ENCODE results near the gene GASK1A.

GASK1A gene

DNA sequence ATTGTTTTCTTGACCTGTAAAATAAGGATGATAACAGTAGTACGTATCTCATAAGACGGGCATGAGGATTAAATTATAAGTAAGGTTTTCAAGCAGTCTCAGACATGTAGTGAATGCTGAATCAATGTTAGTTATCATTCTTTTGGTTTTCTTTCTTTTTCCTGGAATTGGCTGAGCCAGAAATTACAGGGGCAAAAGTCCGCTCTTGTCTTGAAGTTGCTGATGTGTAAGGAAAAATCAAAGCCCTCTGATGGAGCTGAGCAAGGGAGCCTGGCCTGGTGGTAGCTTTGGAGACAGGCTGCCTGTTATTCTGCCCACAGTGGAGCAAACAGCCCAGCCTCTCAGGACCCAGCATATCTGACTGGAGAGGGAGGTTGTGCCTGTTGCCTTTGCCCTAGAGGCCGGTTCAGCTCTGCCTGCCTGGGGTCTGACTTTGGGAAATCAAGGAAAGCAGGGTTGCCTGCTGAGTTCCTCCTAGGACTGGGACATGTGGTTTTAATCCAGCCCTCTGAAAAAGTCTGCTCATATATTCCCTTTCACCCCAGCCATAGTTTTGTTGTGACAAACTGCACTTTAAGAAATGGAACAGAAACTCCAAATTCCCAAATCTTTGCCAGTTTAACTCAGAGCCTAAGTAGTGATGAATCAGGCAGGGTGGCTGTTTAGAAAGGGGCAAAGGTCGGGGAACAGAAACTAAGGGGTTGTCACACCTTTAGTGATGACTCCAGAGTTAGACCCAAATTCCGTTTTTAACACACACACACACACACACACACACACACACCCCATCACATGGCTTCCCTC, 40.1 kb downstream of the GASK1A start:
- Histone ChIP-seq H2BK12ac (ENCODE audit: low read length in 2 of 2) (no peak overlapping the region), H2BK15ac (ENCODE audit: low read depth, poor library complexity, severe bottlenecking) (no peak overlapping the region), H3K23ac (ENCODE audit: low read length in 2 of 2) (no peak overlapping the region), H3K4me2 (ENCODE audit: low read length, poor library complexity, severe bottlenecking) (no peak overlapping the region), H3K18ac (ENCODE audit: low read depth in 1 of 2, low read length in 2 of 2) (no peak overlapping the region), H4K8ac (ENCODE audit: low read length) (no peak overlapping the region), H3K4me1 (ENCODE audit: control insufficient read depth, insufficient read depth, low read depth, low read length) (no peaks in the 10 kb centered on the region), H2AK5ac (ENCODE audit: low read length, severe bottlenecking) (no peak overlapping the region), H3K27ac (ENCODE audit: low read length, poor library complexity, severe bottlenecking) (no peak overlapping the region), H4K91ac (ENCODE audit: low read length) (no peak overlapping the region), H3K9me3 (ENCODE audit: control insufficient read depth, low read length) (no peaks in the 10 kb centered on the region), H3K79me1 (replicated peaks; ENCODE audit: low read length, poor library complexity, severe bottlenecking) (no peaks in the 10 kb centered on the region), H2BK120ac (ENCODE audit: low read depth, low read length) (no peak overlapping the region), H2BK5ac (ENCODE audit: low read depth, low read length, poor library complexity, severe bottlenecking) (no peak overlapping the region), H3K4me3 (ENCODE audit: insufficient read depth in 1 of 2, low read depth in 1 of 2, low read length in 2 of 2) (no peak overlapping the region), H3K36me3 (ENCODE audit: control insufficient read depth in 1 of 2, insufficient read depth in 2 of 2, low read depth in 1 of 2, low read length in 2 of 2) (no peaks in the 10 kb centered on the region), H3K27me3 (ENCODE audit: control insufficient read depth in 1 of 2, insufficient read depth in 1 of 2, low read length in 2 of 2) (peaks cover 0 to 5% of the 10 kb centered on the region in 2 experiments), H3K14ac (ENCODE audit: low read length in 2 of 2) (no peak overlapping the region), H3K4ac (ENCODE audit: low read depth in 1 of 2, low read length in 2 of 2) (no peak overlapping the region), H3K9ac (ENCODE audit: low read length) (peak overlapping the region; percentile 73), H2AFZ (ENCODE audit: low read depth, low read length) (no peak overlapping the region)
- no peak for DNase-seq
- WGBS: 72% methylated on average over 6 of the region's 6 CpGs

DNA sequence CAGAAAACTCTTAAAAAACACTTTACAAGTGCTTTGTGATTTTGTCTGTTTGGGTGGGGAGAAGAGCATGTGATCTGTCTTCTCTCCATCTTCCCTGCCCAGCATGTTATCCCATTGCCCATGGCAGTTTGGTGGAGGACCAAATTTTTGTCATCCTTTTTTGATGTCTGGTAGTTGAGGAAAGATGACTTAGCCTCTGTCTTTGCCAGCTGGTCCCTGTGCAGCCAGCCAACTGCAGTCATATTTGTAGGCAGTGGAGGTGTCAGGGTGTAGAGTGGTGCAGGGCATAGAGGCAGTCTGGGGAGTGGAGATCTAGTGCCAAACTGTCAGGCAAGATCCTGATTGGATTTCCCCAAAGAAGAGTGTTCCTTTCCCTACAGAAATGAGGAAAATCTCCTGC, 40.7 kb downstream of the GASK1A start:
- Histone ChIP-seq H3K4me1 (ENCODE audit: control insufficient read depth, insufficient read depth, low read depth, low read length) (no peaks in the 10 kb centered on the region), H4K8ac (ENCODE audit: low read length) (no peak overlapping the region), H3K27ac (ENCODE audit: low read length, poor library complexity, severe bottlenecking) (no peak overlapping the region), H3K4ac (ENCODE audit: low read depth in 1 of 2, low read length in 2 of 2) (no peak overlapping the region), H3K27me3 (ENCODE audit: control insufficient read depth in 1 of 2, insufficient read depth in 1 of 2, low read length in 2 of 2) (peaks cover 0 to 11% of the 10 kb centered on the region in 2 experiments), H3K9ac (ENCODE audit: low read length) (no peak overlapping the region), H3K36me3 (ENCODE audit: control insufficient read depth in 1 of 2, insufficient read depth in 2 of 2, low read depth in 1 of 2, low read length in 2 of 2) (no peaks in the 10 kb centered on the region), H2BK15ac (ENCODE audit: low read depth, poor library complexity, severe bottlenecking) (no peak overlapping the region), H4K91ac (ENCODE audit: low read length) (no peak overlapping the region), H2BK120ac (ENCODE audit: low read depth, low read length) (no peak overlapping the region), H2BK5ac (ENCODE audit: low read depth, low read length, poor library complexity, severe bottlenecking) (no peak overlapping the region), H2AK5ac (ENCODE audit: low read length, severe bottlenecking) (no peak overlapping the region), H2AFZ (ENCODE audit: low read depth, low read length) (no peak overlapping the region), H3K79me1 (replicated peaks; ENCODE audit: low read length, poor library complexity, severe bottlenecking) (no peaks in the 10 kb centered on the region), H2BK12ac (ENCODE audit: low read length in 2 of 2) (no peak overlapping the region), H3K18ac (ENCODE audit: low read depth in 1 of 2, low read length in 2 of 2) (no peak overlapping the region), H3K14ac (ENCODE audit: low read length in 2 of 2) (no peak overlapping the region), H3K4me3 (ENCODE audit: insufficient read depth in 1 of 2, low read depth in 1 of 2, low read length in 2 of 2) (no peak overlapping the region), H3K9me3 (ENCODE audit: control insufficient read depth, low read length) (no peaks in the 10 kb centered on the region), H3K23ac (ENCODE audit: low read length in 2 of 2) (no peak overlapping the region), H3K4me2 (ENCODE audit: low read length, poor library complexity, severe bottlenecking) (no peak overlapping the region)
- no peak for DNase-seq

DNA sequence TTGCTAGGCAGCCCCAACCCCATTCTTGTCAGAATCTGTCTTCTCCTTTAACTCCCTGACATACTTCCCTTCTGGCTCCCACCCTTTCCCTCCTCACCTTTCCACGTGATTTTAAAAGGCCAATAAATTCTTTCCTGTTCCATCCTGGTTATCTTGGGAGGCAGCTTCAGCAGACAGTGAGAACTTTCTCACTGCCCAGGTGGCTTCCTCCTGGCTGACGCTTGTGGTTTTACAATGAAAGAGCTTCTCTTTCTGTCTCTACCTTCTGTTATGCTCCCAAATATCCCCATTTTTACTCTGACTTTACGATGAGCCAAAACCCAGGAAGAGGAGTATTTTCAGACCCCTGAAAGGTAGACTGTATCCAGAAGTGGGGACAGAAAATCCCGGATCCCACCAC, 42.1 kb downstream of the GASK1A start:
- H3K4me3 ChIP-seq (ENCODE audit: insufficient read depth in 1 of 2, low read depth in 1 of 2, low read length in 2 of 2): no peak overlapping the region
- H2BK5ac ChIP-seq (ENCODE audit: low read depth, low read length, poor library complexity, severe bottlenecking): no peak overlapping the region
- H2BK12ac ChIP-seq (ENCODE audit: low read length in 2 of 2): no peak overlapping the region
- no peaks in the 10 kb centered on the region for H3K9me3 ChIP-seq (ENCODE audit: control insufficient read depth, low read length)
- no peak overlapping the region for H3K4ac ChIP-seq (ENCODE audit: low read depth in 1 of 2, low read length in 2 of 2)
- no peaks in the 10 kb centered on the region for H3K79me1 ChIP-seq (replicated peaks; ENCODE audit: low read length, poor library complexity, severe bottlenecking)
- H3K36me3 ChIP-seq (ENCODE audit: control insufficient read depth in 1 of 2, insufficient read depth in 2 of 2, low read depth in 1 of 2, low read length in 2 of 2): no peaks in the 10 kb centered on the region
- H3K4me1 ChIP-seq (ENCODE audit: control insufficient read depth, insufficient read depth, low read depth, low read length): no peaks in the 10 kb centered on the region
- H3K4me2 ChIP-seq (ENCODE audit: low read length, poor library complexity, severe bottlenecking): no peak overlapping the region
- no peak overlapping the region for H4K91ac ChIP-seq (ENCODE audit: low read length)
- H2BK120ac ChIP-seq (ENCODE audit: low read depth, low read length): no peak overlapping the region
- H2AK5ac ChIP-seq (ENCODE audit: low read length, severe bottlenecking): no peak overlapping the region
- H3K27ac ChIP-seq (ENCODE audit: low read length, poor library complexity, severe bottlenecking): no peak overlapping the region
- H2AFZ ChIP-seq (ENCODE audit: low read depth, low read length): no peak overlapping the region
- H3K23ac ChIP-seq (ENCODE audit: low read length in 2 of 2): no peak overlapping the region
- H3K18ac ChIP-seq (ENCODE audit: low read depth in 1 of 2, low read length in 2 of 2): no peak overlapping the region
- 65% methylated on average over 4 of the region's 4 CpGs for WGBS
- no peak overlapping the region for H3K9ac ChIP-seq (ENCODE audit: low read length)
- H4K8ac ChIP-seq (ENCODE audit: low read length): no peak overlapping the region
- H3K14ac ChIP-seq (ENCODE audit: low read length in 2 of 2): no peak overlapping the region
- DNase-seq: no peak
- H2BK15ac ChIP-seq (ENCODE audit: low read depth, poor library complexity, severe bottlenecking): no peak overlapping the region
- peaks cover 0 to 25% of the 10 kb centered on the region in 2 experiments for H3K27me3 ChIP-seq (ENCODE audit: control insufficient read depth in 1 of 2, insufficient read depth in 1 of 2, low read length in 2 of 2)

DNA sequence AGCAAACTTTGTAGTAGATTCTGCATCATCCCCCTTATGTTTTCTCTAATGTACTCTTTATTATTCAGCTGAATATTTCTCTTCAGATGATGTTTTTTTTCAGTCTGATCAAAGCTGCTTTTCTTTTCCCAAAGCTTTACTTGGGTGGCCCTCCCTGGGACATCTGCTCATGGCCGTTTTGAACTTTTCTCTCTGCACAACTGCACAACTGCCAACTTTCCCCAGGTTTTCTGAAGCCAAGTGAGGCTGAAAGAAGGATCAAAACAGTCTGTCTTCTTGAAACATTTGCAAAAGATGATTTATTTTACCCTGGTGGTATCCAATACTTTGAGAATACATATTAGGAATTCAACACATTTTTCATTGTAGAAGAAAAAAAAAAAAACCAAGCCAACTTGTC, 43.0 kb downstream of the GASK1A start:
- Histone ChIP-seq H3K36me3 (ENCODE audit: control insufficient read depth in 1 of 2, insufficient read depth in 2 of 2, low read depth in 1 of 2, low read length in 2 of 2) (no peaks in the 10 kb centered on the region), H3K4me2 (ENCODE audit: low read length, poor library complexity, severe bottlenecking) (no peak overlapping the region), H2AFZ (ENCODE audit: low read depth, low read length) (no peak overlapping the region), H3K79me1 (replicated peaks; ENCODE audit: low read length, poor library complexity, severe bottlenecking) (no peaks in the 10 kb centered on the region), H3K9ac (ENCODE audit: low read length) (no peak overlapping the region), H3K4me3 (ENCODE audit: insufficient read depth in 1 of 2, low read depth in 1 of 2, low read length in 2 of 2) (no peak overlapping the region), H3K4me1 (ENCODE audit: control insufficient read depth, insufficient read depth, low read depth, low read length) (no peaks in the 10 kb centered on the region), H2BK5ac (ENCODE audit: low read depth, low read length, poor library complexity, severe bottlenecking) (no peak overlapping the region), H4K8ac (ENCODE audit: low read length) (no peak overlapping the region), H3K23ac (ENCODE audit: low read length in 2 of 2) (no peak overlapping the region), H2AK5ac (ENCODE audit: low read length, severe bottlenecking) (no peak overlapping the region), H2BK15ac (ENCODE audit: low read depth, poor library complexity, severe bottlenecking) (no peak overlapping the region), H4K91ac (ENCODE audit: low read length) (no peak overlapping the region), H3K4ac (ENCODE audit: low read depth in 1 of 2, low read length in 2 of 2) (no peak overlapping the region), H3K18ac (ENCODE audit: low read depth in 1 of 2, low read length in 2 of 2) (no peak overlapping the region), H3K27ac (ENCODE audit: low read length, poor library complexity, severe bottlenecking) (no peak overlapping the region), H3K14ac (ENCODE audit: low read length in 2 of 2) (no peak overlapping the region), H3K9me3 (ENCODE audit: control insufficient read depth, low read length) (no peaks in the 10 kb centered on the region), H2BK120ac (ENCODE audit: low read depth, low read length) (no peak overlapping the region), H2BK12ac (ENCODE audit: low read length in 2 of 2) (no peak overlapping the region), H3K27me3 (ENCODE audit: control insufficient read depth in 1 of 2, insufficient read depth in 1 of 2, low read length in 2 of 2) (peaks cover 0 to 25% of the 10 kb centered on the region in 2 experiments)
- 50% methylated on average over 1 of the region's 1 CpG for WGBS
- no peak for DNase-seq
